NT2/D1 (cell line): Measurements from ENCODE around the gene ZNF283.
"Not testable (repeated sequence)": the region's sequence is repeated elsewhere in the genome, so short reads cannot be mapped to it uniquely, and the experiment has no call there.

Source experiments
- SUZ12 ChIP-seq: IDR thresholded peaks from 2 replicates; pipeline ENCODE4 v1.6.1; 2011; ENCODE audit not compliant: insufficient read length, insufficient read depth; ENCODE audit errors: extremely low read depth
- YY1 ChIP-seq: IDR thresholded peaks from 2 replicates; pipeline ENCODE4 v1.6.1; 2011; ENCODE audit not compliant: insufficient read length, insufficient read depth
- ZNF274 ChIP-seq: IDR thresholded peaks from 2 replicates; pipeline ENCODE4 v1.6.1; 2011; ENCODE audit warnings: mild to moderate bottlenecking, low read depth, low read length

GRCh38 chr19:43824572-43824971 is 2.5 kb upstream of the ZNF283 start:
- not testable (repeated sequence) for TF ChIP-seq ZNF274, YY1, SUZ12
